Glomerular visceral epithelial cell (primary cell): Measurements from ENCODE around the gene ARHGAP1.
A peak's percentile ranks its signal among the peaks of the same experiment; 100 is the strongest.
"Not testable (repeated sequence)": the region's sequence is repeated elsewhere in the genome, so short reads cannot be mapped to it uniquely, and the experiment has no call there.

Experiments
- DNase-seq: peaks from one replicate; pipeline ENCODE4 v3.0.0-alpha.2; 2016; ENCODE audit errors: extremely low spot score

ARHGAP1 gene

GRCh38 chr11:46673713-46674462 is 26.5 kb downstream of the ARHGAP1 start:
- DNase-seq: no peak

DNA sequence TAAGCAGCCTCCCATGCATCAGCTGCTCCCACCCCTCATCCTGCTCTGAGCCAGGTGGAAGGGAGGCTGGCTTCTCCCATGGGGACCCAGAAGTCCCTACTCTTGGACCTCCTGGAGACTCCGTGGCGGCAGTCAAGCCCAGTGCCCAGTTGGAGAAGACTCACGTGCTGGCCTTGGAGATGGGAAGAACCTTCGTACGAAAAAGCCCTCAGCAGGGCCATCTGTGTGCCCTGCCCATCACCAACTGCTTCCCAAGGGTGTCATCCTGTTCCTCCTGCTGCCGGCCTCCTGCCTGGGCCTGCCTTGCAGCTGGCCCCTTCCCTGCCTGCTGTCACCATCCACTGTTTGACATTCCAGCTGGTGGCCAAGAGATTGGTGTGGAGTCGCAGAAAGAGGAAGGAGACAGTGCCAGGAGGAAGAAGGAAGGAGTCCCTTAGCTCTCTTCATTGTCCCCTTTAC is 28.0 kb downstream of the ARHGAP1 start:
- DNase-seq: no peak

DNA sequence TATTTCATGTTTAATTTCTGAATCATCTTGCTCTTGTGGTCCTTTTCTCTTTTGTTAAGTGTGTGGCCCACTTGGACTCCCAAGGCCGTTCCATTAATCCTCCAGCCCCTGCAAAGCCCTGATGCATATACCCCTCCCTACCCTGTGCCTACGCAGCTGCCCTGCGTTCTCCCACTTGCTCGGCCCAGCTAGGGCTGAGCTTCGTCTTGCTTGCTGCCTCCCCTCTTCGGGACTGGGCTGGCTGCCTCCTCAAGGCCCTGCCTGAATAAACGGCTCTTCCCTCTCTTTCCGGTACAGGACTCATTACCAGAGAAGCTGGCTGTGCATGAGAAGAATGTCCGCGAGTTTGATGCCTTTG is 28.5 kb downstream of the ARHGAP1 start:
- DNase-seq: no peak

GRCh38 chr11:46670521-46670920 is 29.9 kb downstream of the ARHGAP1 start:
- DNase-seq: not testable (repeated sequence)

GRCh38 chr11:46669711-46670139 is 30.7 kb downstream of the ARHGAP1 start:
- DNase-seq: no peak

GRCh38 chr11:46668480-46669085 is 31.8 kb downstream of the ARHGAP1 start:
- DNase-seq: no peak

GRCh38 chr11:46667043-46667481 is 33.4 kb downstream of the ARHGAP1 start:
- DNase-seq: no peak

DNA sequence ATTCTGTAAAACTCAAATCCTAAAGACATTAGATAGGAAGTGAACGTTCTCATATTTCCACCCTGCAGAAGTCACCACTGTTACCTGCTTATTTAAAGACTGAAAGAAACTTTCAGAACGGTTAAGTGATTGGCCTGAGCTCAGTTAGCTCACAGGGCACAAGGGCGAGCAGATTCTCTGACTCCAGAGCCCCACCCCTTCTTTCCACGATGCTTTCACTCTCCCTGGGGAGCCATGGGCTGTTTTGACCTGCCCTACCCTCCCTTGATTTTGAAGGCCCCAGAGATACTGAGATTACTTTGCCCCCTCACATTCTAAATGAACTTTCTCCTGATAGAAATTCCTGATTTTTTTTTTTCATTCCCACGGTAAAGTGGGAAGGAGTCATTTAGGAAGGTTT is 33.9 kb downstream of the ARHGAP1 start:
- no peak for DNase-seq

DNA sequence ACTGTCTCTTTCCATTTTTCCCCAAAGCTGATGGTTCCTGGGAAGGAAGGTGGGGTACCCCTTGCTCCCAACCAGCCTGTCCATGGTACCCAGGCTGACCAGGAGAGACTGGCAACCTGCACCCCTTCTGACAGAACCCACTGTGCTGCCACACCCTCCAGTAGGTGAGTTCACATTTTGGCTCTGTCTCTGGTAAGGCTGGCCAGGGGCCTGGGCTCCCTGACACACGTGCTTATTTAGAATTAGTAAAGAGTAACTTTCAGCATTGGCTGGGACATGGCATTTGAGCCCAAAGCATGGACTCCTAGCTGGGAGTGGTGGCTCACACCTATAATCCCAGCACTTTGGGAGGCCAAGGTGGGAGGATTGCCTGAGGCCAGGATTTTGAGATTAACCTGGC is 35.1 kb downstream of the ARHGAP1 start:
- DNase-seq: no peak

DNA sequence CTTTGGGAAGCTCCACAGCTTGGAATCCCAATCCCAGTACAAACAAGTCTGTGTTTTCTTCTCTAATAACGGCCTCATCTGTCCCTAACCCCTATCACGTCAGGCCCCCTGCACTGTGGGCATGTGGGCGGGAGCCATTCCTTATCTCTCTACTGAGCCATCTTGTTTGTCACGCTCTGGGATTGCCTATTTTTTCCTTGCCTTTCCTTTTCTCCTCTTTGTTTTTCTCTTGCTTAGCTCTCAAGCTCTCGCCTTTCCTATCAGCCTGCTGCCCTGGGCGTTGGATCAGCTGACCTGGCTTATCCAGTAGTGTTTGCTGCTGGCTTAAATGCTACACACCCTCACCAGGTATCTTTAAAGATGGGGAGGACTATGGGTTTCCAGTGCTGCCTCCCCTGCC is 35.8 kb downstream of the ARHGAP1 start:
- DNase-seq: no peak

DNA sequence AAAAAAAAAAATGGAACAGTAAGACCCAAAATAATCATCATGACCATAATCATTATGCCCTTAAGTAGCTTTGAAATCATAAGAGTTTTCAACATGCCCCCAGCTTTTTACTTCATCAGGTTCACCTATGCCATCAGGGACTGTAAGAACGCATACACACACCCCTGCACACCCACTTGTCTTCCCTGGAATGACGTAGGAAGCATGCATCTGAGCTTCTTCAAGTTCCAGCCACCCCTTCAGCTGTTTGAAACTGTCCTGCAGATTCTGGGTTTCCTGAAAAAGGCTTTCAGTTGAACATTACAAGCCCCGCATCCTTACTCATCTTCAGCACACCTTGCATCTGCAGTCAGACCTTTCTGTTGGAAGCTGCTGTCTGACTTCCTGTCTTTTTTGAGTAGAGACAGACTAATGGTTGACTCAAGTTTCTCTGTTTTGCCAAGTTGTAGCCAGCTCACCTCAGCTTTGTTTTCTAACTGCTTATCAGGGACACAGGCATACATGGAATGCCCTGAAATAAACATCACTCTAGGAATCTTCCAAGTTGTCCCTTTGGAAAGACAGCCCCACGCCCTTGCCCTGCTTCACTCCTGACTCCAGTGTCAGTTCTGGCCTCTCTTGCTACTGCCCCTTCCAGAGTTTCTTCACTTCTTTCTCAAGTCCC is 37.0 kb downstream of the ARHGAP1 start:
- no peak for DNase-seq

DNA sequence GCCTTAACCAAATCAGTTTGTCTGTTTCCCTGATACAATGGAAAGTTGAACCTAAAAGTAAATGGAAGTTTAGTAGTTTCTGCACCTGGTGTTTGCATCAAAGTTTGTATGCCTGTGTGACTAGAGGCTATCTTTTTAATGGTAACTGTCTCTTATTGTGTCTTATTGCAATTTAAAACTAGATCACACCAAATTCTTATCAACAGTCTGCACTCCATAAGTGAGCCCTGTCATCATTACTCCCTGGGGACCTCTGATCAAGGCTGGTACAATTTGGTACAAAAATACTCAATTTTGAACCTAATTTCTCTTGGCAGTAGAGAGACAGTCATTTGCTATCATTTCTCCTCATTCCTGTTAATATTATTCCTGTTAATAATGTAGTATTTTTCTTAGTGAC is 38.1 kb downstream of the ARHGAP1 start:
- no peak for DNase-seq

GRCh38 chr11:46661836-46662235 is 38.6 kb downstream of the ARHGAP1 start:
- no peak for DNase-seq

DNA sequence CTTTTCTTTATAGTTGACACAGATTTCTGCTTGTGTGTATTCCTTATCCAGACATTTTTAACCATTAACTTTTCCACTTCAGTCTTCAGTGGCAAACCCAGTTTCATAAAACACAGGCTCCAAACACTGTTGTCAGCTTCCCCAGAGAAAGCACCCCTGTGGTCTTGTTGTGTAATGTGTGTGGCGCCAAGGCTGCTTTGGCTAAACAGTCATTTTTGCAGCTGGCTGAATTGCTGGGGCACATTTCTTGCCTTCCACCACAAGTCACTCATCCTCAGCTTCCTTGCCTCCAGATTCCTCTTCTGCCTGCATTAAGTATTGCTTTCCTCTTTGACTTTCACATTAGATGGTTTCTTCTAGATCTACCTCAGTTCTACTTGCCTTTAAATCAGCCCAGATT is 40.5 kb downstream of the ARHGAP1 start:
- peak; percentile 44 for DNase-seq

DNA sequence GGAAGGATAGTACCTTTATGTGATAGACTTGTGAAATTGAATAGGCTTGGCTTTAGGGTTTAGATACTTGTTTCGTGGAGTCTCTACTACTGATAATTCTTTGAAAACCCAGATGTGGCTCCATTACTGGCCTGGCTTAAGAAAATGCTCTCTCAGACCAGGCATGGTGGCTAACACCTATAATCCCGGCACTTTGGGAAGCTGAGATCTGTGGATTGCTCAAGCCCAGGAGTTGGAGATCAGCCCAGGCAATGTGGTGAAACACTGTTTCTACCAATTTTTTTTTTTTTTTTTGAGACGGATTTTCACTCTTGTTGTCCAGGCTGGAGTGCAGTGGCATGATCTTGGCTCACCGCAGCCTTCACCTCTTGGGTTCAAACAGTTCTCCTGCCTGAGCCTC is 42.2 kb downstream of the ARHGAP1 start:
- no peak for DNase-seq

DNA sequence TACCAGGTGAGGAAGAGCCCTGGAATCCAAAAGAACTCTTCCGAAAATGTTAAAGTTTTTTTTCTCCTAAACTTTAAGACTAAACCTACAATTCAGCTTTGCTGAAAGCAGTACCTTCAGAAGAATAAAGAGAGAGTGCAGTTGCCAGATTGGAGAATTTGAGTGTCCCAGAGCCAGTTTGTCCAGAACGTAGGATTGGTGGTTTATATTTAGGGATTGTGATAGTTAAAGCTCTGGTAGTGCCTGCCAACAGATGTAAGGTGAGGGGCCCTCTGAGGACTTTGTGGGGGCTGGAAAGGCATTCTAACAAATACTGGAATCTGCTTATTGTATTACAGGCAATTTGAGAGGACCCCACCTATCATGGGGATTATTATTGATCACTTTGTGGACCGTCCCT is 43.2 kb downstream of the ARHGAP1 start:
- DNase-seq: no peak

DNA sequence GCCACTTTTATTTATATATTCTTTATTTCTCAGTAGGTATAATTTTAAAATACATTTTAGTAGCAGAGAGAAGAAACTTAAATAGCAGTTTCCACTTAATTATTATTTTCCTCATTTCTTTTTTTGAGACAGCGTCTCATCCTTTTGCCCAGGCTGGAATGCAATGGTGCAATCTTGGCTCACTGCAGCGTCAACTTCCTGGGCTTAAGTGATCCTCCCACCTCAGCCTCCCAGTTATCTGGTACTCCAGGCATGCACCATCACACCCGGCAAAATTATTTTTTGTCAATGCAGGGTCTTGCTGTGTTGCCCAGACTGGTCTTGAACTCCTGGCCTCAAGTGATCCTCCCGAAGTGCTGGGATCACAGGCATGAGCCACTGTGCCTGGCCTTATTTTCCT is 44.8 kb downstream of the ARHGAP1 start:
- no peak for DNase-seq

GRCh38 chr11:46649180-46649738 is 51.2 kb downstream of the ARHGAP1 start:
- peak; percentile 68 for DNase-seq

GRCh38 chr11:46643986-46644385 is 56.4 kb downstream of the ARHGAP1 start:
- no peak for DNase-seq

- no peak for DNase-seq
These were observed 56.9 kb downstream of the ARHGAP1 start for GRCh38 chr11:46643531-46643930.

DNA sequence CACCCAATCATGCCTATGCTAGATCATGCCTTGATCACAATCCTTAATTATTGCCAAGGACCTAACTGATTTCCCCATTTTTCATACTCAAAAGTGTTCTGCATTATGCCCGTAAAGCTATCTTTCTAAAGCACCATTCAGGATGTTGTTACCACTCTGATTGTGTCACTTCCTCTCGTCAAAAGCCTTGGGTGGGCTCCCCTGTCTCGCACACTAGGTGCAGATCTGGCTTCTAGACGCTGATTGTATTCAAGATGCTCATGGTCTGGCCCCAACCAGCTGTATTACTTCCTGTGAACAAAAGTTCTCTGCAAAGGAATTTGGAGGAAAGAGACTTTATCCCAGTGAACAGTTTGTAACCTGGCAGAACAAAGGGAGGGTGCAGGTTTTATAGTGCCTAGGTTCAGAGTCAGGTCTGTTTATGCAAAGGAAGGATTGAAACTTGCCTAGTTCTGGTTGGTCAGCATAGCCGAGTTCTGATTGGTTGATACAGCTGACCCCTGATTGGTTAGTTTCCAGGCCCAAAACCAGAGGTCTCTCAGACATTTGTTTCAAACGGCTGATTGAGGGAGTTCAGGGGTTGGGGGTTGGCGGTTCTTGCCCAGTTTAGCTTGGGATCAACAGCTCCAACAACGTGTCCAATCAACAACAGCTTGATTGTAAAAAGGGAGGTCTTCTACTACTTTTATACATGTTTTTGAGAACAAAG is 57.6 kb downstream of the ARHGAP1 start:
- no peak for DNase-seq

- DNase-seq: no peak
These were observed 58.8 kb downstream of the ARHGAP1 start for GRCh38 chr11:46641639-46642038.
